Stimulated activated CD4-positive, alpha-beta T cell treated with anti-CD3 and anti-CD28 coated beads, TNF-alpha, amount 100 ng/mL, for 4 hours (primary cell): Measurements from ENCODE around the gene TTC24.
"Not testable (repeated sequence)": the region's sequence is repeated elsewhere in the genome, so short reads cannot be mapped to it uniquely, and the experiment has no call there.

Source experiments
- DNase-seq, 3 experiments: peaks; one replicate each; pipeline ENCODE4 v3.0.0-alpha.2; 2020; ENCODE audit warnings: low read depth in 3 of 3

Gene TTC24

DNA sequence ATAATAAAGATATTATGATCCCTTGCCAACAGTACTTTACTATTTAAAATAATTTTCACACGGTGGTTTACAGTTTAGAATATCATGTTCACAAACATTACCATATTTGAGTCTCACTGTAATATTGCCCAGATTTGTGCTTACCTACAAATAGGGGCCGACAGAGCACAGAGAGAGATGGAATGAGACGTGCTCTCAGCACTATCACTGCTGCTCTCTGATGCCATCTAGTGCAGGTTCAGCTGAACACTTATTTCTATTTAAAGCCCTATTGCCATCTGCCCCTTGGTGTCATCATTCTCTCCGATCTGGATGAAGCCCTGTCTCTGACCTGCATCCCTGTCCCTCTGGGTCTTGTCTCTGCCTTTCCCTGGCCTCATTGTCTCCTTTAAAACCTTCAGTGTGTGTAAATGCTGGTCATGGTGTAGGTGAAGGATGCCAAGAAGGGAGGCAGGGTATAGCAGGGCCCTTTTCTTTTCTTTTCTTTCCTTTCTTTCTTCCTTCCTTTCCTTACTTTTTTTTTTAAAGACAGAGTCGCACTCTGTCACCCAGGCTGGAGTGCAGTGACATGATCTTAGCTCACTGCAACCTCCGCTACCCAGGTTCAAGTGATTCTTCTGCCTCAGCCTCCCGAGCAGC lies 28.6 kb downstream of the TTC24 start:
- DNase-seq, result peak in 1 of 3 experiments; percentile 41

DNA sequence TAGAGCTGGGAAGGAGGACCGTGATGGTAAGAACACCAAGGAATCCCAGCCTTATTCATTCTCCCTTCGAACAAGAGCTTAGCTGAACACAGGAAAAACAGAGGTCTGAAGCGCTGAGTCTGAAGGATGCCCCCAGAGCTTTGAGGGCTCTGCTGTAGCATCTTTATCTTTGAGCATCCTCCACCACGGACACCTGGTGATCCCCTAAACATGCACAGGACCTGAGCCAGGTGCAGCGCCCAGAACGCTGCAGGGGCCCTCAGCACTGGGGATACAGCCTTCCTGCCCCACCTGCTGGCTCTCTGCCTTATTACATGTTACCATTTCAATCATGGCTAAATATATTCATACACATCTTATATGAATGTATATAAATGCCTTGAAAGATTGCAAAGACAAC lies 29.5 kb downstream of the TTC24 start:
- peak in 1 of 3 experiments; percentile 45 for DNase-seq

- not testable (repeated sequence) for DNase-seq
Observed at GRCh38 chr1:156610072-156610471, 30.5 kb downstream of the TTC24 start.

GRCh38 chr1:156612666-156613065 lies 33.1 kb downstream of the TTC24 start:
- no peak for DNase-seq

DNA sequence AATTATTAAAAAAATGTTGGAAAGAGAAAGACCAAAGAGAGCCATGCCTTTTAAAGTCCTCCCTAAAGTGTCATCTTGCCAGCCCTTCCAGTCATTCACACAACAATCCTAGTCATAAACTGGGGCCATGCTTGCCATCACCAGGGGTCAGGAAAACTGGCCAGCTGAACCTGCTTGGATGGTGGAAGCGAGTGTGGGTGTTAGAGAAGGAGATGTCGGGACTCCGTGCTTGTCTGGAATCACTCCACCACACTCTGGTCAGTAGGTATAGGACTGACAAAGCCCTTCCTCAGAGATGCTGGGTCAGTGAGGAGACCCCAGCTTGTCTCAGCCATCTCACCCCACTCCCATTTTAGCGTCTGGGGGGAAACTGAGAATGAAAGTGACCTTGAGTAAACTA lies 36.4 kb downstream of the TTC24 start:
- no peak for DNase-seq

GRCh38 chr1:156616463-156616862 lies 36.9 kb downstream of the TTC24 start:
- no peak for DNase-seq

GRCh38 chr1:156618853-156619581 lies 39.5 kb downstream of the TTC24 start, which contains the start of gene HAPLN2:
TSS of gene HAPLN2 (plus strand) at chr1:156619415. CDS start at chr1:156623491, 4,076 bp downstream.
- DNase-seq, result no peak

- no peak for DNase-seq
Observed at GRCh38 chr1:156619582-156619955, 40.0 kb downstream of the TTC24 start.

- no peak for DNase-seq
Observed at GRCh38 chr1:156622581-156623297, 43.2 kb downstream of the TTC24 start.

GRCh38 chr1:156623946-156624813 lies 44.7 kb downstream of the TTC24 start:
- no peak for DNase-seq

- DNase-seq, result no peak
Observed at GRCh38 chr1:156624814-156625435, 45.4 kb downstream of the TTC24 start.

- DNase-seq, result peak; percentile 48 to 55 (median 51)
Observed at GRCh38 chr1:156625436-156626078, 46.0 kb downstream of the TTC24 start.

- DNase-seq, result no peak
Observed at GRCh38 chr1:156626079-156626438, 46.5 kb downstream of the TTC24 start.

GRCh38 chr1:156627313-156627880 lies 47.9 kb downstream of the TTC24 start:
- no peak for DNase-seq

- no peak for DNase-seq
Observed at GRCh38 chr1:156629823-156630449, 50.4 kb downstream of the TTC24 start.

DNA sequence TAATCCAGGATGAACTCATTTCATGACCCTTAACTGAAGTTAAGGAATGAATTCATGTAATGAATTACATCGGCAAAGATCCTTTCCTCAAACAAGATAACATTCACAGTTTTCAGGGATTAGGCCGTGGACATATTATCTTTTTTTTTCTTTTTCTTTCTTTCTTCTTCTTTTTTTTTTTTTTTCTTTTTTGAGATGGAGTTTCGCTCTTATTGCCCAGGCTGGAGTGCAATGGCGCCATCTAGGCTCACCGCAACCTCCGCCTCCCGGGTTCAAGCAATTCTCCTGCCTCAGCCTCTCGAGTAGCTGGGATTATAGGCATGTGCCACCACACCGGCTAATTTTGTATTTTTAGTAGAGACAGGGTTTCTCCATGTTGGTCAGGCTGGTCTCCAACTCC lies 51.6 kb downstream of the TTC24 start:
- not testable (repeated sequence) for DNase-seq

- no peak for DNase-seq
Observed at GRCh38 chr1:156632355-156632754, 52.8 kb downstream of the TTC24 start.
